ENCODE measurements around the gene RMND5B. TPM values are rescaled to one million over a fixed set of nuclear protein-coding genes. Genes with fewer than 3 reads are reported as not detected.

RMND5B gene
- total RNA-seq, 1 experiment from 2014 or later = 48.4 TPM

- no TSS peak for BruUV-seq (replicated peaks)
- TF ChIP-seq CTCF (IDR thresholded peaks at IDR 0.05; ENCODE audit: insufficient read depth in 1 of 2, low read depth in 1 of 2, low read length in 1 of 2, severe bottlenecking in 1 of 2, unreplicated experiment in 1 of 2) = no peak
- no peaks in the 10 kb centered on the region for H3K36me3 ChIP-seq (ENCODE audit: control insufficient read depth, insufficient read depth, low read length)
- DNase-seq = no peak
- H3K36me3 Mint-ChIP-seq (ENCODE audit: insufficient read depth, unreplicated experiment) = no peaks in the 10 kb centered on the region
- H3K27ac Mint-ChIP-seq (ENCODE audit: unreplicated experiment) = no peak overlapping the region
- ChIA-PET CTCF (no interaction called here), POLR2A (no interaction called here)
- H3K9me3 ChIP-seq = no peaks in the 10 kb centered on the region
- H3K4me1 ChIP-seq = peaks cover 19% of the 10 kb centered on the region
- peaks cover 5% of the 10 kb centered on the region for H3K27me3 Mint-ChIP-seq (ENCODE audit: insufficient read depth, unreplicated experiment)
- no peak overlapping the region for H3K4me3 Mint-ChIP-seq (ENCODE audit: unreplicated experiment)
- H3K27me3 ChIP-seq (replicated peaks; ENCODE audit: control insufficient read depth, insufficient read depth, low read length) = no peaks in the 10 kb centered on the region
- H3K9me3 Mint-ChIP-seq (ENCODE audit: unreplicated experiment) = no peaks in the 10 kb centered on the region
- H3K4me3 ChIP-seq (ENCODE audit: low read depth, low read length) = no peak overlapping the region
- intact Hi-C loops (cut with micrococcal nuclease; ENCODE audit: unreplicated experiment) = loop anchor here (5.0 kb wide), 2 partner anchors 35 to 40 kb away; partner anchors contain the start of gene NHP2
- peaks cover 12% of the 10 kb centered on the region for H3K4me1 Mint-ChIP-seq (ENCODE audit: low read depth, unreplicated experiment)
Observed at GRCh38 chr5:178111925-178112324, 18.9 kb upstream of the RMND5B start.

- peaks cover 5% of the 10 kb centered on the region for H3K27me3 Mint-ChIP-seq (ENCODE audit: insufficient read depth, unreplicated experiment)
- BruUV-seq (replicated peaks) = no TSS peak
- H3K9me3 Mint-ChIP-seq (ENCODE audit: unreplicated experiment) = no peaks in the 10 kb centered on the region
- Histone ChIP-seq H3K9me3 (no peaks in the 10 kb centered on the region), H3K4me3 (ENCODE audit: low read depth, low read length) (peak overlapping the region; percentile 74), H3K27me3 (replicated peaks; ENCODE audit: control insufficient read depth, insufficient read depth, low read length) (no peaks in the 10 kb centered on the region), H3K4me1 (peaks cover 19% of the 10 kb centered on the region), H3K36me3 (ENCODE audit: control insufficient read depth, insufficient read depth, low read length) (no peaks in the 10 kb centered on the region)
- ChIA-PET CTCF (no interaction called here), POLR2A (no interaction called here)
- H3K4me1 Mint-ChIP-seq (ENCODE audit: low read depth, unreplicated experiment) = peaks cover 12% of the 10 kb centered on the region
- TF ChIP-seq CTCF (IDR thresholded peaks at IDR 0.05; ENCODE audit: insufficient read depth in 1 of 2, low read depth in 1 of 2, low read length in 1 of 2, severe bottlenecking in 1 of 2, unreplicated experiment in 1 of 2) = no peak
- peak overlapping the region; percentile 16 for H3K27ac Mint-ChIP-seq (ENCODE audit: unreplicated experiment)
- peak overlapping the region; percentile 89 for H3K4me3 Mint-ChIP-seq (ENCODE audit: unreplicated experiment)
- no peak for DNase-seq
- H3K36me3 Mint-ChIP-seq (ENCODE audit: insufficient read depth, unreplicated experiment) = no peaks in the 10 kb centered on the region
- intact Hi-C loops (cut with micrococcal nuclease; ENCODE audit: unreplicated experiment) = loop anchor here (5.0 kb wide), 2 partner anchors 35 to 40 kb away; partner anchors contain the start of gene NHP2
Observed at GRCh38 chr5:178112545-178112944, 18.3 kb upstream of the RMND5B start.

- Mint-ChIP-seq H3K27ac (ENCODE audit: unreplicated experiment) (peak within 1 kb of the TSS; percentile 16), H3K27me3 (ENCODE audit: insufficient read depth, unreplicated experiment) (peaks cover 5% of the 10 kb centered on the region), H3K9me3 (ENCODE audit: unreplicated experiment) (no peaks in the 10 kb centered on the region), H3K4me1 (ENCODE audit: low read depth, unreplicated experiment) (peaks cover 12% of the 10 kb centered on the region), H3K36me3 (ENCODE audit: insufficient read depth, unreplicated experiment) (no peaks in the 10 kb centered on the region), H3K4me3 (ENCODE audit: unreplicated experiment) (peak within 1 kb of the TSS; percentile 89)
- intact Hi-C loops (cut with micrococcal nuclease; ENCODE audit: unreplicated experiment) = loop anchor here (1.0 to 5.0 kb wide), 3 partner anchors 17 to 39 kb away; partner anchors contain the start of gene NHP2
- CTCF ChIA-PET = no interaction called here
- H3K36me3 ChIP-seq (ENCODE audit: control insufficient read depth, insufficient read depth, low read length) = no peaks in the 10 kb centered on the region
- H3K4me3 ChIP-seq (ENCODE audit: low read depth, low read length) = peak within 1 kb of the TSS; percentile 74
- H3K9me3 ChIP-seq = no peaks in the 10 kb centered on the region
- TF ChIP-seq CTCF (IDR thresholded peaks at IDR 0.05; ENCODE audit: insufficient read depth in 1 of 2, low read depth in 1 of 2, low read length in 1 of 2, severe bottlenecking in 1 of 2, unreplicated experiment in 1 of 2) = no peak
- POLR2A ChIA-PET = no interaction called here
- no TSS peak for BruUV-seq (replicated peaks)
- no peaks in the 10 kb centered on the region for H3K27me3 ChIP-seq (replicated peaks; ENCODE audit: control insufficient read depth, insufficient read depth, low read length)
- DNase-seq = peak; percentile 85 to 91
- peaks cover 19% of the 10 kb centered on the region for H3K4me1 ChIP-seq
Observed at GRCh38 chr5:178113141-178113787, 17.6 kb upstream of the RMND5B start, which contains the start of gene N4BP3. Gene N4BP3, plus strand, starts transcription at chr5:178113532. Its CDS starts 6,052 bp downstream, at chr5:178119584.

Data from Caco-2 (cell line).